ENCODE data around the gene CASP9. TPM values are rescaled to one million over a fixed set of nuclear protein-coding genes. Genes with fewer than 3 reads are reported as not detected.
"Not testable (repeated sequence)": the region's sequence is repeated elsewhere in the genome, so short reads cannot be mapped to it uniquely, and the experiment has no call there.

CASP9 gene
- total RNA-seq, 1 donor from 2014 or later = 8.7 TPM

- no peak for ATAC-seq
- DNase-seq (ENCODE audit: low spot score) = no peak
These were observed 2.0 kb upstream of the CASP9 start for GRCh38 chr1:15526021-15526489.

GRCh38 chr1:15525050-15526020 lies 1.3 kb upstream of the CASP9 start:
- DNase-seq (ENCODE audit: low spot score) (peak; percentile 48), ATAC-seq (peak; percentile 62)

DNA sequence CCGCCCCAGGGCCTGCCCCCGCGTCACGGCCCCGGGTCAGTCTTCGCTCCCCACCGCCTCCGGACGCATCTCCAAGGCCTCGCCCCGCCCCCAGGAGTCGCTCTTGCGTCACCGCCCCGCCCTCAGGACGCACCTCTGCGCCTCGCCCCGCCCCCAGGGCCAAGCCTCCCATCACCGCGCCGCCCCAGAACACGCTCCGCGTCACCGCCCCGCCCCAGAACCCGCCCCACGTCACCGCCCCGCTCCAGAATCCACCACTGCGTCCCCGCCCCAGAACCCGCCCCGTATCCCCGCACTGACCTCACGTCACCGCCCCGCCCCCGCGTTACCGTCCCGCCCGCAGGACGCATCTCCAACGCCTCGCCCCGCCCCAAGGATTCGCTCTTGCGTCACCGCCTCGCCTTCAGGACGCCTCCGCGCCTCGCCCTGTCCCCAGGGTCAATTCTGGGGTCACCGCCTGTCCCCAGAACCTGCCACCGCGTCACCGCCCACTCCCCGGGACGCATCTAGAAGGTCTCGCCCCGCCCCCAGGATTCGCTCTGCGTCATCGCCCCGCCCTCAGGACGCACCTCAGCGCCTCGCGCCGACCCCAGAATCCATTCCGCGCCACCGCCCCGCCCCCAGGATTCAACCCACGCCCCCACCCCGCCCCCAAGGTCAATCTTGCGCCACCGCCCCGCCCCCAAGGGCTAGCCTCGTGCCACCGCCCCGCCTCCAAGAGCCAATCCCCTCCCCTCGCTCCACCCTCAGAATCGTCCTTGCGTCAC lies 451 bp upstream of the CASP9 start:
- DNase-seq (ENCODE audit: low spot score) = peak; percentile 100
- ATAC-seq = peak; percentile 65

- DNase-seq (ENCODE audit: low spot score) = peak; percentile 43
These were observed 653 bp downstream of the CASP9 start for GRCh38 chr1:15523104-15524020.

GRCh38 chr1:15522551-15522950 lies 1.5 kb downstream of the CASP9 start:
- DNase-seq (ENCODE audit: low spot score) = peak; percentile 42
- ATAC-seq = no peak

More at GRCh38 chr1:15523104-15524020, 653 bp downstream of the CASP9 start:
- no peak for ATAC-seq

DNA sequence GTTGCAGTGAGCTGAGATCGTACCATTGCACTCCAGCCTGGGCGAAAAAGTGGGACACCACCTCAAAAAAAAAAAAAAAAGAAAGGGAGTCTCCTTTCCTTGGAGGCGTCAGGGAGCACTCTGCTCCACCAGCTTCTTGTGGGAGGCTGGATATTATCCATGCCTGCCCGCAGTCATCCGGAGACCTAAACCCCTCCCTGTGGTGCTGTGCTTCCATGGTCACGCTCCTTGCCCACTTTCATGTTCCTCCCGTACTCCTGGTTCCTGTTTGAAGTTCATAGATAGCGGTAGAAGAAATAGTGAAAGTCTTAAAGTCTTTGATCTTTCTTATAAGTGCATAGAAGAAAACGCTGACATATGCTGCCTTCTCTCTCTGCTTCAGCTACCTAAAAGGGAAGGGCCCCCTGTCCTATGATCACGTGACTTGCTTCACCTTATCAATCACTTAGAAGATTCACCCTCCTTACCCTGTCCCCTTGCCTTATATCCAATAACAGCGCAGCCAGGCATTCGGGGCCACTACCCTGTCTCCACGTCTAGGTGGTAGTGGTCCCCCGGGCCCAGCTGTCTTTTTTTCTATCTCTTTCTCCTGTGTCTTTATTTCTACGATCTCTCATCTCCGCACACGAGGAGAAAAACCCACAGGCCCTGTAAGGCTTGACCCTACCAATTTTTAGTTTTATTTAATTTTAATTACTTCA lies 2.7 kb downstream of the CASP9 start:
- peak; percentile 33 for DNase-seq (ENCODE audit: low spot score)
- ATAC-seq = not testable (repeated sequence)

DNA sequence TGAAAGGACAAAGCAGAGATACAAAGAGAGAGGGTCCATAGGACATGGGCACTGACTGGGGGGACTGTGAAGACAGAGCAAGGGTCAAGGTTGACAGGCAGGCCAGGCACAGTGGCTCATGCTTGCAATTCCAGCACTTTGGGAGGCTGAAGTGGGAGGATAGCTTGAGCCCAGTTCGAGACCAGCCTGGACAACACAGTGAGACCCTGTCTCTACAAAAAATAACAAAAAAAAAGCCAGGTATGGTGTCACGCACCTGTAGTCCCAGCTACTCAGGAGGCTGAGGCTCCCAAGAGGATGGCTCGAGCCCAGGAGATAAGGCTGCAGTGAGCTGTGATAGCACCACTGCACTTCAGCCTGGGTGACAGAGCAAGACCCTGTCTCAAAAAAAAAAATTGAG lies 4.4 kb downstream of the CASP9 start:
- peak; percentile 16 for DNase-seq (ENCODE audit: low spot score)
- no peak for ATAC-seq

GRCh38 chr1:15515022-15515663 lies 8.9 kb downstream of the CASP9 start:
- no peak for ATAC-seq
- DNase-seq (ENCODE audit: low spot score) = no peak

GRCh38 chr1:15514557-15514956 lies 9.5 kb downstream of the CASP9 start:
- not testable (repeated sequence) for DNase-seq (ENCODE audit: low spot score); ATAC-seq

DNA sequence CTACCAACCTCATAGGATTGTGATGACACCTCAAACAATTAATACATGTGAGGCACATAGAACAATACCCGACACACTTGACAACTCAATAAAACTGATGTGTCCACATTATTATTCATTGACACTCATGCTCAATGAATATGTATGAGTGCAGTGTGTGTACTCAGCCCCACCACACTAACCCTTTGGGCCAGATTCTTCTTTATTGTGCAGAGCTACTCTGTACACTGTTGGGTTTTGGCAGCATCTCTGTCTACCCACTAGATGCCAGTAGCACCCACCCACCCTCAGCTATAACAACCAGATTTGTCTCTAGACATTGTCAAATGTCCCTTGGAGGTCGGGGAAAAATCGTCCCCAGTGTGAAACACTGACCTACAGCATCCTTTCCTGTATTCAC lies 10.1 kb downstream of the CASP9 start:
- no peak for DNase-seq (ENCODE audit: low spot score)
- no peak for ATAC-seq

DNA sequence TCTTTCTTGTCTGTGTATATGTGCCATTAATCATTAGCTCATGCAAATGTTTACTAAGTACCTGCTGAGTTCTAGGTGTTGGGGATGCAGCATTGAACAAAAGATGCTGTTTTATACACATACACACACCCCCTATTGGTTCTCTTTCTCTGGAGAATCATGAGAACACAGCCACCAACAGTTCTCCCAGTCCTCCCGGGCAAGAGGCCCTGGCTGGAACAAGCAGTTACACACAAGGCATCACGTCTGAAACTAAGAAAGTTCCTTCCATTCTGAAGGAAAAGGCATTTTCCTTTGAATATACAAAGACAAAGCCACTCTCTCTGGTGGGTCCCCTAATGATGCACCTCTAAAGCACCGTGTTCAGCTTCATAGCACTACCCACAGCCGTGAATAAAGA lies 10.8 kb downstream of the CASP9 start:
- ATAC-seq (no peak), DNase-seq (ENCODE audit: low spot score) (no peak)

DNA sequence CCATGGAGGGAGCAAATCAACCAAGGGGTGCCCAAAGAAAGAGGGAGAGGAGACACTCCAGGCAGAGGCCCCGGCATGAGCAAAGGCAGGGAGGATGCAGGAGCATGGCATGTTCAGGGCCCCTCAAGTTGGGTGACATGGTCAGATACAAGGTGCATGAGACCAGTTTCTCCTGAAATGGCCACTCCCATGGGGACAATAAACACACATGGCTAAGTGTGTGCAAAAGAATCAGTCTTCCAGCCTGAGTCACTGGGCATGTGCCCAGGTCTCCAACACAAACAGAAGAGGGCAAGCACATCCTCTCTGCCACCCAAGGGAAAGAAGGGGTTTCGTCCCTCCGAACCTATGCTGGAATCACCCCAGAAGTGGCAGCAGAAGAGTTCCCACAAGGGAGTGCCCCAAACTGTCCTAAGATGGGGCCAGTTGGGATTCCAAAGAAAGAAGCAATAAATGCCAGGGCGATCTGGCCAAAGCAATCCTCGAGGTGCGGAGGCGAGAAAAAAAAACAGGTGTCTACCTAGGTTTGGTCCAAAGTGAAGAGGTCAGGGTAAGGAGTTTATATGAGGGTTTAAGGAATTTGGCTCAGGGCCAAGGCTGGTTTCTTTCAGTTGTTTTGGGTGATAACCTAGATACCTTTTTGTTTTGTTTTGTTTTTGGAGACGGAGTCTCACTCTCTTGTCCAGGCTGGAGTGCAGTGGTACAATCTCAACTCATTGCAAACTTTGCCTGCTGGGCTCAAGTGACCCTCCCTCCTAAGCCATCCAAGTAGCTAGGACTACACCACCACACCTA lies 13.2 kb downstream of the CASP9 start:
- ATAC-seq = no peak

GRCh38 chr1:15509586-15509985 lies 14.4 kb downstream of the CASP9 start:
- DNase-seq (ENCODE audit: low spot score) (no peak), ATAC-seq (no peak)

More for the DNA sequence above, 13.2 kb downstream of the CASP9 start:
- DNase-seq (ENCODE audit: low spot score) = no peak

GRCh38 chr1:15508700-15509487 lies 15.1 kb downstream of the CASP9 start:
- DNase-seq (ENCODE audit: low spot score) (no peak), ATAC-seq (no peak)

- DNase-seq (ENCODE audit: low spot score) = no peak
- no peak for ATAC-seq
These were observed 16.7 kb downstream of the CASP9 start for GRCh38 chr1:15507278-15507677.

- ATAC-seq (no peak), DNase-seq (ENCODE audit: low spot score) (no peak)
These were observed 17.2 kb downstream of the CASP9 start for GRCh38 chr1:15506831-15507230.

GRCh38 chr1:15504436-15504835 lies 19.6 kb downstream of the CASP9 start:
- ATAC-seq = no peak
- DNase-seq (ENCODE audit: low spot score) = no peak

All from left lobe of liver (tissue), 2 donors.